ENCODE data around the gene RABGAP1L.

DNA sequence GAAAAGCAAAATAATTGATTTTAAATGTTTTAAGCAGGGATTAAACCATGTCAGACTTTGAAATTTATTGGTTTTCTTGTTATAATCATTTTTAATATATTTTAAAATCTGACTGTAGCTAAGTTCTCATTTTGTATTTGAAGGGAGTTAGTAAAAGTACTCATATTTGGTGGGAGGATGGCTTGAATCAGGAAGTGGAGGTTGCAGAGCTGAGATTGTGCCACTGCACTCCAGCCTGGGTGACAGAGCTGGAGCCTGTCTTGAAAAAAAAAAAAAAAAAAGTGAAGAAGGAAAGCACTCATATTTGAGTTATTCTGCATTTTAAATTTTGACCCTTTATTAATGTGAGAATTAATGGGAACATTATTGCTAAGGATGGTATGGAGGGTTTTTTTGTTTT is 106.0 kb downstream of the RABGAP1L start:
- TF ChIP-seq RFX5 (IDR thresholded peaks at IDR 0.05; ENCODE audit: low read depth, low read length): no peak
- TF ChIP-seq, protein P1, sequence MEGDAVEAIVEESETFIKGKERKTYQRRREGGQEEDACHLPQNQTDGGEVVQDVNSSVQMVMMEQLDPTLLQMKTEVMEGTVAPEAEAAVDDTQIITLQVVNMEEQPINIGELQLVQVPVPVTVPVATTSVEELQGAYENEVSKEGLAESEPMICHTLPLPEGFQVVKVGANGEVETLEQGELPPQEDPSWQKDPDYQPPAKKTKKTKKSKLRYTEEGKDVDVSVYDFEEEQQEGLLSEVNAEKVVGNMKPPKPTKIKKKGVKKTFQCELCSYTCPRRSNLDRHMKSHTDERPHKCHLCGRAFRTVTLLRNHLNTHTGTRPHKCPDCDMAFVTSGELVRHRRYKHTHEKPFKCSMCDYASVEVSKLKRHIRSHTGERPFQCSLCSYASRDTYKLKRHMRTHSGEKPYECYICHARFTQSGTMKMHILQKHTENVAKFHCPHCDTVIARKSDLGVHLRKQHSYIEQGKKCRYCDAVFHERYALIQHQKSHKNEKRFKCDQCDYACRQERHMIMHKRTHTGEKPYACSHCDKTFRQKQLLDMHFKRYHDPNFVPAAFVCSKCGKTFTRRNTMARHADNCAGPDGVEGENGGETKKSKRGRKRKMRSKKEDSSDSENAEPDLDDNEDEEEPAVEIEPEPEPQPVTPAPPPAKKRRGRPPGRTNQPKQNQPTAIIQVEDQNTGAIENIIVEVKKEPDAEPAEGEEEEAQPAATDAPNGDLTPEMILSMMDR (IDR thresholded peaks at IDR 0.05 in 2 of 3, conservative IDR thresholded peaks at IDR 0.05 in 1 of 3; ENCODE audit: control insufficient read depth in 2 of 3, extremely low read depth in 1 of 3, insufficient read depth in 1 of 3, low read depth in 3 of 3, low read length in 3 of 3): no peak
- TF ChIP-seq GABPA (IDR thresholded peaks at IDR 0.05; ENCODE audit: low read depth): no peak
- TF ChIP-seq, protein P2, sequence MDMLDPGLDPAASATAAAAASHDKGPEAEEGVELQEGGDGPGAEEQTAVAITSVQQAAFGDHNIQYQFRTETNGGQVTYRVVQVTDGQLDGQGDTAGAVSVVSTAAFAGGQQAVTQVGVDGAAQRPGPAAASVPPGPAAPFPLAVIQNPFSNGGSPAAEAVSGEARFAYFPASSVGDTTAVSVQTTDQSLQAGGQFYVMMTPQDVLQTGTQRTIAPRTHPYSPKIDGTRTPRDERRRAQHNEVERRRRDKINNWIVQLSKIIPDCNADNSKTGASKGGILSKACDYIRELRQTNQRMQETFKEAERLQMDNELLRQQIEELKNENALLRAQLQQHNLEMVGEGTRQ (IDR thresholded peaks at IDR 0.05; ENCODE audit: borderline replicate concordance, low read depth, low read length): no peak
- no peak for TF ChIP-seq ZBED1 (IDR thresholded peaks at IDR 0.05; ENCODE audit: borderline replicate concordance)
- no peak for TF ChIP-seq EZH2 (IDR thresholded peaks at IDR 0.05; ENCODE audit: borderline replicate concordance, control insufficient read depth, low read depth, low read length)
- no peak for TF ChIP-seq FOXK2 (IDR thresholded peaks at IDR 0.05)
- no peak for TF ChIP-seq TAF1 (IDR thresholded peaks at IDR 0.05; ENCODE audit: borderline replicate concordance, low read depth, low read length)
- TF ChIP-seq FOXM1 (IDR thresholded peaks at IDR 0.05; ENCODE audit: low read depth, low read length): no peak
- no peak for TF ChIP-seq KDM1A (IDR thresholded peaks at IDR 0.05; ENCODE audit: borderline replicate concordance)
- no peak for TF ChIP-seq SMAD5 (IDR thresholded peaks at IDR 0.05; ENCODE audit: low read depth)
- no peak for TF ChIP-seq NBN (IDR thresholded peaks at IDR 0.05)

Measured in GM12878 (cell line).